Measurements from ENCODE around the gene HEBP2. TPM values are rescaled to one million over a fixed set of nuclear protein-coding genes. Genes with fewer than 3 reads are reported as not detected.

HEBP2 gene
- total RNA-seq, 1 experiment from 2014 or later = 51.6 TPM

DNA sequence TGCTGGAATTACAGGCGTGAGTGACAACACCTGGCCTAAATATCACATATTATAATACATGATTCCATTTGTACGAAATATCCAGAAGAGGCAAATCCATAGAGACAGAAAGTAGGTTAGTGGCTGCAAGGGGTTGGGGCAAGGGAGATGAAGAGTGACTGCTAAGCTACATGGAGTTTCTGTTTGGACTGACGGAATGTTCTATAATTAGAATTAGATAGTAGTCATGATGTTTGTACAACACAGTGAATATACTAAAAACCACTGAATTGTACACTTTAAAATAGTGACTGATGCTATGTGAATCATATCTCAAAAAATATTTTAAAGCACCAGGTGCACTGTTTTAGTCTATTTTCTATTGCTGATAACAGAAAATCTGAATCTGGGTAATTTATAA is 3.7 kb upstream of the HEBP2 start:
- H3K79me2 ChIP-seq (ENCODE audit: insufficient read depth, low read length) = no peaks in the 10 kb centered on the region; the same call in 1 of the 2 replicates

More for the DNA sequence above, 3.7 kb upstream of the HEBP2 start:
- H3K9me2 ChIP-seq (ENCODE audit: insufficient read depth) = no peaks in the 10 kb centered on the region; the same call in 1 of the 2 replicates
- TF ChIP-seq EZH2phosphoT487 (IDR thresholded peaks at IDR 0.05; ENCODE audit: borderline replicate concordance) (no peak), ZNF274 (IDR thresholded peaks at IDR 0.05; ENCODE audit: low read depth, low read length) (no peak), SIN3A (IDR thresholded peaks at IDR 0.05; ENCODE audit: low read depth) (no peak), YY1 (IDR thresholded peaks at IDR 0.05; ENCODE audit: extremely low read depth, insufficient replicate concordance, low read depth, low read length) (no peak), RAD21 (IDR thresholded peaks at IDR 0.05; ENCODE audit: low read depth) (no peak), FOSL1 (IDR thresholded peaks at IDR 0.05; ENCODE audit: low read depth) (no peak), EZH2 (IDR thresholded peaks at IDR 0.05) (no peak), SRF (IDR thresholded peaks at IDR 0.05; ENCODE audit: low read depth) (no peak), ELF1 (IDR thresholded peaks at IDR 0.05; ENCODE audit: borderline replicate concordance, low read depth) (no peak), POLR2A (IDR thresholded peaks at IDR 0.05; ENCODE audit: borderline replicate concordance, extremely low read depth, insufficient read depth, insufficient read length) (no peak), EGR1 (IDR thresholded peaks at IDR 0.05; ENCODE audit: low read depth) (no peak), CBX3 (IDR thresholded peaks at IDR 0.05; ENCODE audit: low read depth) (no peak), SP1 (IDR thresholded peaks at IDR 0.05; ENCODE audit: low read depth) (no peak), POLR2AphosphoS5 (IDR thresholded peaks at IDR 0.05; ENCODE audit: low read depth, low read length) (no peak), ZFX (IDR thresholded peaks at IDR 0.05) (no peak)
- TF ChIP-seq, protein P1, sequence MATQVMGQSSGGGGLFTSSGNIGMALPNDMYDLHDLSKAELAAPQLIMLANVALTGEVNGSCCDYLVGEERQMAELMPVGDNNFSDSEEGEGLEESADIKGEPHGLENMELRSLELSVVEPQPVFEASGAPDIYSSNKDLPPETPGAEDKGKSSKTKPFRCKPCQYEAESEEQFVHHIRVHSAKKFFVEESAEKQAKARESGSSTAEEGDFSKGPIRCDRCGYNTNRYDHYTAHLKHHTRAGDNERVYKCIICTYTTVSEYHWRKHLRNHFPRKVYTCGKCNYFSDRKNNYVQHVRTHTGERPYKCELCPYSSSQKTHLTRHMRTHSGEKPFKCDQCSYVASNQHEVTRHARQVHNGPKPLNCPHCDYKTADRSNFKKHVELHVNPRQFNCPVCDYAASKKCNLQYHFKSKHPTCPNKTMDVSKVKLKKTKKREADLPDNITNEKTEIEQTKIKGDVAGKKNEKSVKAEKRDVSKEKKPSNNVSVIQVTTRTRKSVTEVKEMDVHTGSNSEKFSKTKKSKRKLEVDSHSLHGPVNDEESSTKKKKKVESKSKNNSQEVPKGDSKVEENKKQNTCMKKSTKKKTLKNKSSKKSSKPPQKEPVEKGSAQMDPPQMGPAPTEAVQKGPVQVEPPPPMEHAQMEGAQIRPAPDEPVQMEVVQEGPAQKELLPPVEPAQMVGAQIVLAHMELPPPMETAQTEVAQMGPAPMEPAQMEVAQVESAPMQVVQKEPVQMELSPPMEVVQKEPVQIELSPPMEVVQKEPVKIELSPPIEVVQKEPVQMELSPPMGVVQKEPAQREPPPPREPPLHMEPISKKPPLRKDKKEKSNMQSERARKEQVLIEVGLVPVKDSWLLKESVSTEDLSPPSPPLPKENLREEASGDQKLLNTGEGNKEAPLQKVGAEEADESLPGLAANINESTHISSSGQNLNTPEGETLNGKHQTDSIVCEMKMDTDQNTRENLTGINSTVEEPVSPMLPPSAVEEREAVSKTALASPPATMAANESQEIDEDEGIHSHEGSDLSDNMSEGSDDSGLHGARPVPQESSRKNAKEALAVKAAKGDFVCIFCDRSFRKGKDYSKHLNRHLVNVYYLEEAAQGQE (IDR thresholded peaks at IDR 0.05; ENCODE audit: low read depth) = no peak
- TF ChIP-seq, protein P2, sequence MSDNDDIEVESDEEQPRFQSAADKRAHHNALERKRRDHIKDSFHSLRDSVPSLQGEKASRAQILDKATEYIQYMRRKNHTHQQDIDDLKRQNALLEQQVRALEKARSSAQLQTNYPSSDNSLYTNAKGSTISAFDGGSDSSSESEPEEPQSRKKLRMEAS (IDR thresholded peaks at IDR 0.05) = no peak
- TF ChIP-seq, protein P3, sequence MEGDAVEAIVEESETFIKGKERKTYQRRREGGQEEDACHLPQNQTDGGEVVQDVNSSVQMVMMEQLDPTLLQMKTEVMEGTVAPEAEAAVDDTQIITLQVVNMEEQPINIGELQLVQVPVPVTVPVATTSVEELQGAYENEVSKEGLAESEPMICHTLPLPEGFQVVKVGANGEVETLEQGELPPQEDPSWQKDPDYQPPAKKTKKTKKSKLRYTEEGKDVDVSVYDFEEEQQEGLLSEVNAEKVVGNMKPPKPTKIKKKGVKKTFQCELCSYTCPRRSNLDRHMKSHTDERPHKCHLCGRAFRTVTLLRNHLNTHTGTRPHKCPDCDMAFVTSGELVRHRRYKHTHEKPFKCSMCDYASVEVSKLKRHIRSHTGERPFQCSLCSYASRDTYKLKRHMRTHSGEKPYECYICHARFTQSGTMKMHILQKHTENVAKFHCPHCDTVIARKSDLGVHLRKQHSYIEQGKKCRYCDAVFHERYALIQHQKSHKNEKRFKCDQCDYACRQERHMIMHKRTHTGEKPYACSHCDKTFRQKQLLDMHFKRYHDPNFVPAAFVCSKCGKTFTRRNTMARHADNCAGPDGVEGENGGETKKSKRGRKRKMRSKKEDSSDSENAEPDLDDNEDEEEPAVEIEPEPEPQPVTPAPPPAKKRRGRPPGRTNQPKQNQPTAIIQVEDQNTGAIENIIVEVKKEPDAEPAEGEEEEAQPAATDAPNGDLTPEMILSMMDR (IDR thresholded peaks at IDR 0.05 in 2 of 3, conservative IDR thresholded peaks at IDR 0.05 in 1 of 3; ENCODE audit: borderline replicate concordance in 1 of 3, insufficient read depth in 1 of 3, low read depth in 2 of 3, low read length in 2 of 3) = no peak
- no peak overlapping the region for H2AFZ ChIP-seq (ENCODE audit: low read depth, low read length, poor library complexity, severe bottlenecking)
- H3K4me1 ChIP-seq (ENCODE audit: control insufficient read depth in 1 of 2, insufficient read depth in 2 of 2, low read length in 2 of 2) = peaks cover 8 to 17% of the 10 kb centered on the region in 2 experiments; a peak in 3 of 4 replicates
- RAD21 ChIA-PET (ENCODE audit: low non-redundant PET in 1 of 2, low total read pairs in 2 of 2, uncharacterized antibody in 2 of 2, unreplicated experiment in 2 of 2) = no interaction called here
- intact Hi-C loops (cut with micrococcal nuclease) = no loop called here
- H3K4me3 ChIP-seq (replicated peaks in 1 of 2; ENCODE audit: low read depth in 1 of 2, low read length in 2 of 2) = no peak overlapping the region
- ATAC-seq (no peak), DNase-seq (ENCODE audit: low read depth, low spot score) (no peak)
- no peaks in the 10 kb centered on the region for H3K9me3 ChIP-seq (ENCODE audit: control insufficient read depth in 1 of 2, insufficient read depth in 1 of 2, low read depth in 1 of 2, low read length in 2 of 2)
- H3K36me3 ChIP-seq (ENCODE audit: control insufficient read depth in 1 of 2, insufficient read depth in 2 of 2, low read length in 2 of 2) = no peaks in the 10 kb centered on the region
- no peaks in the 10 kb centered on the region for H4K20me1 ChIP-seq (ENCODE audit: insufficient read depth)
- no peak overlapping the region for H3K27ac ChIP-seq (ENCODE audit: low read depth, low read length)
- CTCF ChIA-PET = no interaction called here
- no peaks in the 10 kb centered on the region for H3K27me3 ChIP-seq (ENCODE audit: insufficient read depth, low read length)
- no peak overlapping the region for H3K9ac ChIP-seq (ENCODE audit: low read length)
- POLR2A ChIA-PET = no interaction called here
- H3K4me2 ChIP-seq (ENCODE audit: low read length) = no peak overlapping the region
- no TSS peak for BruUV-seq (replicated peaks)
